D721Med (cell line): ENCODE measurements around the gene DSG2.

ENCODE experiments used
- DNase-seq: peaks from one replicate; pipeline ENCODE4 v3.0.0; 2011; ENCODE audit warnings: low spot score; ENCODE audit not compliant: insufficient read length
- FAIRE-seq: peaks from 2 replicates; lab custom pipeline; 2011; peaks lifted over from hg19 to GRCh38; lab: Jason Lieb, UNC
- CTCF ChIP-seq: IDR thresholded peaks from 2 replicates; pipeline ENCODE4 v1.5.1; 2012; ENCODE audit warnings: mild to moderate bottlenecking, control low read depth; ENCODE audit not compliant: insufficient read depth; ENCODE audit errors: missing control alignments

DSG2 gene

GRCh38 chr18:31575515-31576257 lies 77.7 kb downstream of the DSG2 start:
- DNase-seq = no peak
- FAIRE-seq = peak; percentile 44
- no peak for TF ChIP-seq CTCF

GRCh38 chr18:31576670-31577069 lies 78.7 kb downstream of the DSG2 start:
- FAIRE-seq (no peak), DNase-seq (no peak)
- no peak for TF ChIP-seq CTCF

- no peak for FAIRE-seq
- TF ChIP-seq CTCF = no peak
- DNase-seq = no peak
Observed at GRCh38 chr18:31577195-31577594, 79.2 kb downstream of the DSG2 start.

- TF ChIP-seq CTCF = no peak
- FAIRE-seq = no peak
Observed at GRCh38 chr18:31578126-31578525, 80.1 kb downstream of the DSG2 start.

GRCh38 chr18:31579375-31579774 lies 81.4 kb downstream of the DSG2 start:
- DNase-seq = peak; percentile 54
- TF ChIP-seq CTCF = no peak
- FAIRE-seq = peak; percentile 99

More at GRCh38 chr18:31578126-31578525, 80.1 kb downstream of the DSG2 start:
- DNase-seq = no peak

GRCh38 chr18:31581498-31582197 lies 83.7 kb downstream of the DSG2 start:
- DNase-seq (no peak), FAIRE-seq (no peak)
- no peak for TF ChIP-seq CTCF
